GM18508 (cell line): ENCODE measurements around the gene SPINDOC.
"Not testable (repeated sequence)": the region's sequence is repeated elsewhere in the genome, so short reads cannot be mapped to it uniquely, and the experiment has no call there.

Source experiments
- ATAC-seq: cut with Tn5 transposase; IDR thresholded peaks from one replicate; pipeline ENCODE4 v1.9.1; 2021; ENCODE audit warnings: moderate number of reproducible peaks; ENCODE audit not compliant: insufficient read depth, unreplicated experiment

SPINDOC gene

GRCh38 chr11:63849691-63850090, 36.4 kb downstream of the SPINDOC start:
- no peak for ATAC-seq

GRCh38 chr11:63850920-63851319, 37.7 kb downstream of the SPINDOC start:
- ATAC-seq, result no peak

- no peak for ATAC-seq
These were observed 38.1 kb downstream of the SPINDOC start for GRCh38 chr11:63851364-63851763.

- ATAC-seq, result no peak
These were observed 40.2 kb downstream of the SPINDOC start for GRCh38 chr11:63853476-63853875.

GRCh38 chr11:63854696-63855095, 41.4 kb downstream of the SPINDOC start:
- ATAC-seq, result no peak

- no peak for ATAC-seq
These were observed 42.7 kb downstream of the SPINDOC start for GRCh38 chr11:63855975-63856374.

- ATAC-seq, result no peak
These were observed 45.6 kb downstream of the SPINDOC start for GRCh38 chr11:63858628-63859550.

GRCh38 chr11:63862923-63863322, 49.7 kb downstream of the SPINDOC start:
- no peak for ATAC-seq

GRCh38 chr11:63863620-63864019, 50.4 kb downstream of the SPINDOC start:
- not testable (repeated sequence) for ATAC-seq

- ATAC-seq, result no peak
These were observed 53.0 kb downstream of the SPINDOC start for GRCh38 chr11:63866211-63866610.

GRCh38 chr11:63867511-63867910, 54.3 kb downstream of the SPINDOC start:
- no peak for ATAC-seq

- ATAC-seq, result no peak
These were observed 55.3 kb downstream of the SPINDOC start for GRCh38 chr11:63868399-63869064.

GRCh38 chr11:63869171-63869591, 55.9 kb downstream of the SPINDOC start:
- no peak for ATAC-seq

- ATAC-seq, result no peak
These were observed 56.4 kb downstream of the SPINDOC start for GRCh38 chr11:63869683-63870082.

GRCh38 chr11:63870351-63871140, 57.3 kb downstream of the SPINDOC start:
- ATAC-seq, result no peak

- ATAC-seq, result peak; percentile 86
These were observed 58.9 kb downstream of the SPINDOC start for GRCh38 chr11:63871962-63872799.

GRCh38 chr11:63872800-63873197, 59.5 kb downstream of the SPINDOC start:
- ATAC-seq, result no peak

GRCh38 chr11:63873311-63873710, 60.1 kb downstream of the SPINDOC start:
- no peak for ATAC-seq

GRCh38 chr11:63874511-63874910, 61.3 kb downstream of the SPINDOC start:
- ATAC-seq, result no peak
